CD4-positive, alpha-beta T cell treated with Interleukin-15 for 1 hour (primary cell): ENCODE data around the gene SPRR2D.
"Not testable (repeated sequence)": the region's sequence is repeated elsewhere in the genome, so short reads cannot be mapped to it uniquely, and the experiment has no call there.

ENCODE experiments used
- DNase-seq: peaks from one replicate; pipeline ENCODE4 v3.0.0-alpha.2; 2020

SPRR2D gene

DNA sequence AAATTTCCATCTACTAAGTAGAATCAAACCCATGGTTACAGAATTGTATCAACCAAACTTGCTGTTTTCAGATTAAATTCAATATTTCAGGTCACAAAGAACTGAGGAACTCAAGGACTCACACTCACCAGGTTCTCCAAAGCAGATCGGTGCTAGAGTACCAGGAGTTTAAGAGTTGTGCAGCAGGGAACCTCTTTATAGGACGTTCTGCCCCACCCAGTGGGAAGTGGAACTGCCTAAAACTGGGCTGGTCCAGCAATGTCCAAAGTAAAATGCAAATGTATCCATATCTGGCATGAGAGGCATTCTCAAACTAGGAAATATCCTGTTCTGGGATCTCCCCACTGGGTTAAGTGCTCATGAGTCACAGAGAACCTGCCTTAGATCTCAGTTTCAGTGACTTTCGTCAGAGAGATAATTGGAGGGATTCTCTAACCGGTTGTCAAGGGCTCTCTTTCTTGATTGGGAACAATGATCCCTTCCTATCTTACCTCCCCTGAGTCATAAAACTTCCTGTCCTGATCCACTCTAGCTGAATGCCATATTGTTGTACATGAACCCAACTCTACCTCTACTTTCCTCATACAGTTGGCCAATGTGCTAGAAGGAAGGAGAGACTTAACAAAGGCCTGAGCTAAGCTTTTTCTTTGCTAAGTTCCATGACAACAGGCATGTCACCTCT, at the start of gene SPRR2D:
Gene SPRR2D (minus strand): TSS at position 171 of the 682 bp plus-strand sequence. CDS start 774 bp downstream, outside the sequence.
- DNase-seq, result no peak

DNA sequence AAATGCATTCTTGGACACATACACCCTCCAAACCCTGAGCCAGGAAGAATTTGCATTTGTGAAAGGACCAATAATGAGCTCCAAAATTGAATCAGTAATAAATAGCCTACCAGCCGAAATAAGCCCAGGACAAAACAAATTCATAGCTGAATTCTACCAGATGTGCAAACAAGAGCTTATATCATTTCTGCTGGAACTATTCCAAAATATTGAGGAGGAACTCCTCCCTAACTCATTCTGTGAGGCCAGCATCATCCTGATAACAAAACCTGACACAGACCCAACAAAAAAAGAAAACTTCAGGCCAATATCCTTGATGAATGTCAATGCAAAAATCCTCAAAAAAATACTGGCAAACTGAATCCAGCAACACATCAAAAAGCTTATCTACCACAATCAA, 46.7 kb upstream of the SPRR2D start:
- DNase-seq, result no peak

DNA sequence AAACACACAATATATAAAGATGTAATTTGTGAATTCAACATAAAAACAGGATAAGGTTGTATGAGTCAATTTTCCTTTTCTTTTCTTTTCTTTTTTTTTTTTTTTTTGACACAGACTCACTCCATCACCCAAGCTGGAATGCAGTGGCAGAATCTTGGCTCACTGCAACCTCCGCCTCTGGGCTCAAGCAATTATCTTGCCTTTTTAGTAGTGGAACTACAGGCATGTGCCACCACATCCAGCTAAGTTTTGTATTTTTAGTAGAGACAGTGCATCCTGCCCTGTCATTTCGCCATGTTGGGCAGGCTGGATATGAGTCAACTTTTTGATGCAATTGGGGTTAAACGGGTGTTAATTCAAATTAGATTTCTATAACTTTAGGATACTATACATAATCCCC, 40.8 kb upstream of the SPRR2D start:
- DNase-seq, result no peak

DNA sequence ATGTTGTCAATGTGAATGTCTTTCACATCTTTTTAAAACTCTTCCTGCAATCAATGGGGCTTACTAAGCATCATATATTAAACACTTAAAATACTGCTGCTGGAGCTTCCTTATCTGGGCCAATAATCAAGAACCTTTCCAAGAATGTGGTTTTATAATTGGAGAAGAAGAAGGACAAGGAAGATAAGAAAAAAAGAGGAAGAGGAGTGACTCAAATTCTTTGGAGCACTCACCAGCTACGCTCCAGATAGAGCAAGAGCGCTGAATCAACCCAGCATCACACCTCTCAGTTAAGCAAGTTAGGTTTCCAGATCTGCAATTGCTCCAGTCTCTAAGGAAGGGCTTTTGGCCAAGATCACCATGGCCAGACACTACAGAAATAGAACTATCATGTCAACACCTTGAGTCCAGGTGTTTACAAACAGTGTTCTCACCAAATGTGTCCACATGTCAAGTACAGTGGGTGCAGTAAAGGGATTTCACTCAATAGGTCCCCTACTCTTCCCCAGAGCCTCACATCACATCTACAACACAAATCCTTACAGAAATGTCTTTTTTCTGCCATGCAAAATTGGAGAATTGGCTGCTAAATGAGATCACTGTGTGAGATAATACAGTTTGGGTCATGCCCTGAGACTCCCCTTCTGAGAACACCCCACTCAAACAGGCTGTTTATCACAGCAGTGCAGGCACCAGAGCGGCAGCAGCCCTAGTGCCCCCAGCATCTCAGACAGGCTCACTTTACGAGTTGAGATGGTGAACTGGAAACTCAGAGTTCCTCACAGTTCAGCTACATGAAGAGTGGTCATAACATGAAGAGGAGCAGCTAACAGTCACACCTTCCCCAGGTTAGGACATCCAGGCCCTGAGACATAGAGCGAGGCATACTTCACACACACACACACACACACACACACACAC, 32.1 kb upstream of the SPRR2D start:
- DNase-seq, result no peak

DNA sequence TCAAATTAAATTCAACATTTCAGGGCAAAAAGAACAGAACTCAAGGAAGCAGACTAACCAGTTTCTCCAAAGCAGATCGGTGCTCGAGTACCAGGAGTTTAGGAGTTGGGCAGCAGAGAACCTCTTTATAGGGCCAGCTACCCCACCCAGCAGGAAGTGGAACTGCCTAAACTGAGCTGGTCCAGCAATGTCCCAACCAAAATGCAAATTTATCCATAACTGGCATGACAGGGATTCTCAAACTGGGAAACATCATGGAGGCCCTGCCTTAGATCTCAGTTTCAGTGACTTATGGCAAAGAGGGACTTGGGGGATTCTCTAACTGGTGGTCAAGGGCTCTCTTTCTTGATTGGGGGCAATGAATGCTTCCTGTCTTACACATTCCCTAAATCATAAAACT, 30.6 kb upstream of the SPRR2D start, which contains the start of gene SPRR2B:
Gene SPRR2B (minus strand): TSS at position 101 of the 400 bp plus-strand sequence. CDS start 772 bp downstream, outside the sequence.
- DNase-seq, result no peak

DNA sequence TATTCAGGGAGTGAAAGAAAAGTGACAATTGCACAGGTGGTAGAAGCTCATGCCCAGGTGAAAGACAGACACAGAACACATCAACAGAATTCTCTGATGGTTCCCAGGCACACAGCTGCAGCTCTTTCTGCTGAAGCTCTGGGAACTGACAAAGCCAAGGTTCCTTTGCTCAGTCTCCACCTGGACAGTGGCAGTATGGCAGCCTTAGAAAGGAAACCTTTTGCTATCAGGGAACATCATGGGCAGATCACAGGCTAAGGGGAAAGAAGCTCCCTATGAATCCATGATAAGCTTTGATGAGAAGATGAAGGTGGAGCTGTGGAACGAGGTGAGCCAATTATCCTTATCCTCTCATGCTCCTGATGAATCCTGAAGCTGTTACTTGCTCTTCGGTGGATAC, 29.3 kb upstream of the SPRR2D start:
- no peak for DNase-seq

DNA sequence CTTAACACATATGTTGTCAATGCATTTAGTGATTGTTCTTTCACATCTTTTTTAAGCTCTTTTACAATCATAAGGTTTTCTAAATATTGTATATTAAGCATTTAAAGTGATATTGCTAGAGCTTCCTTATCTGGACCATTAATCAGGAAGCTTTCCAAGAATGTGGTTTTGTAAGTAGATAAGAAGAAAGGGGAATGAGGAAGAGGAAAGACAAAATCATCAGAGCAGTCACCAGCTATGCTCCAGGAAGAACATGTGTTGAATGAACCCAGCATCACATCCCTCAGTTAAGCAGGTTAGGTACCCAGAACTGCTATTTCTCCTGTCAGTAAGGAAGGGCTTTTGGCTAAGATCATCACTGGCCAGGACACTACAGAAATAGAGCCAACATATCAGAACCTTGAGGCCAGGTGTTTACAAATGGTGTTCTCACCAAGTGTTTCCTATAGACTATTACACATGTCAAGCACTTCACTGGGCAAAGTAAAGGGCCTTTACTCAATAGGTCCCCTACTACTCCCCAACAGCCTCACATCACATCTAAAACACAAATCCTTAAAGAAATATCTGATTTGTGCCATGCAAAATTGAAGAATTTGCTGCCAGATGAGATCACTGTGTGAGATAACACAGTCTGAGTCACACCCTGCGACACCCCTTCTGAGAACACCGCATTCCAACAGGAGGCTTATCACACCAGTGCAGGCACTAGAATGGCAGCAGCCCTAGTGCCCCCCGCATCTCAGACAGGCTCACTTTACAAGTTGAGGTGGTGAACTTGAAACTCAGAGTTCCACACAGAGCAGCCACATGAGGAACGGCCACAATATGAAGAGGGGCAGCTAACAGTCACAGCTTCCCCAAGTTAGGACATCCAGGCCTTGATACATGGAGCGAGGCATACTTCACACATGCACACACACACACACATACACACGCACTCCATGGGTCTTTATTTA, 18.2 kb upstream of the SPRR2D start:
- no peak for DNase-seq

DNA sequence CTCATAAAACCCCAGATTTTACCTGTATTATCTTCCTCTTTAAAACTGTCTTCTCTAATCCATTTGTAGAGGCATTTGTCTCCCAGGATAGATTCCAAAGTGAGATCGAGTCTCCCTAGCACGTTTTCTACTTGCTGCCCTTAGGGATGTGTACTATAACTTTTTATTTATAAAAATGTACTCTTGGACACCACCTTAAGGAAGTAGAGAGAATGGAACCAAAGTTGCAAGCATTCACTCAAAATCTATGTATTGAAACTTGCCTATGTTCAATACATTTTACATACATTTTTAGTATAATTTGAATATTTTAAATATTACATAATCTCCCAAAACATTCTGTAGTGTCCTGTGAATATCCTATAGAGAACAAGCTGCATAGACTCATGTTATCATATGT, 17.2 kb upstream of the SPRR2D start:
- DNase-seq, result no peak

DNA sequence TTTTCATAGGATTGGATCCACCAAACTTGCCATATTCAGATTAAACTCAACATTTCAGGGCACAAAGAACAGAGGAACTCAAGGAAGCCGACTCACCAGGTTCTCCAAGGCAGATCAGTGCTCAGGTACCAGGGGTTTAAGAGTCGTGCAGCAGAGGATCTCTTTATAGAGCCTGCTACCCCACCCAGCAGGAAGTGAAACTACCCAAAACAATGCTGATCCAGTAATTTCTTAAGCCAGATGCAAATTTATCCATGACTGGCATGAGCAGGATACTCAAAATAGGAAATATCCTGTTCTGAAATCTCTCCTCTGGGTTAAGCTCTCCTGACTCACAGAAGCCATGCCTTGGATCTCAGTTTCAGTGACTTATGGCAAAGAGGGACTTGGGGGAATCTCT, 16.5 kb upstream of the SPRR2D start, which contains the start of gene SPRR2A:
Gene SPRR2A (minus strand): TSS at position 138 of the 400 bp plus-strand sequence. CDS start 777 bp downstream, outside the sequence.
- DNase-seq, result no peak

DNA sequence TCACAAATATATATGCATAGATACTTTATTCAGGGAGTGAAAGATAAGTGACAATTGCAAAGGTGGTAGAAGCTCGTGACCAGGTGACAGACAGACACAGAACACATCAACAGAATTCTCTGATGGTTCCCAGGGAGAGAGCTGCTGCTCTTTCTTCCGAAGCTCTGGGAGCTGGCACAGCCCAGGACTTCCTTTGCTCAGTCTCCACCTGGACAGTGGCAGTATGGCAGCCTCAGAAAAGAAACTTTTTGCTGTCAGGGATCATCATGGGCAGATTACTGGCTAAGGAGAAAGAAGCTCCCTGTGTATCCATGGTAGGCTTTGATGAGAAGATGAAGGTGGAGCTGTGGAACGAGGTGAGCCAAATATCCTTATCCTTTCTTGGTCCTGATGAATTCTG, 15.2 kb upstream of the SPRR2D start:
- DNase-seq, result not testable (repeated sequence)

DNA sequence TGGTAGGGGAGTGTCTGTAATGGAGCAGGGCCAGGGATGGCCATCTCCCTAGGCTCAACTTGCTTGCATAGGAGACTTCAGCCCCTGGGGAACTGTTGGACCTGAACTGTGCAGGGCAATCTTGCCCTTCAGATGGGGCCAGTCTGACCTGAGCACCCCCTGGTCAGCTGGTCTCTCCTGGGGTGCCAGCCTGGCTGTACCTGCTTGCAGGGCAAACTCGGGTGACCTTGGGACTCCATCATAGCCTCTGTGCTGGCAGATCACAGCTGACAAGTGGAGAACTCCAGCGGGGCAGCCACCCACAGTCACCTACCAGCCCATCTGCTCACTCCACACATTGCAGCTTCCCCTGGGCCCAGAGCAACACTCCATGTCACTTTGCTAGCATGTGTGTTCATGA, 8.3 kb upstream of the SPRR2D start:
- DNase-seq, result no peak

DNA sequence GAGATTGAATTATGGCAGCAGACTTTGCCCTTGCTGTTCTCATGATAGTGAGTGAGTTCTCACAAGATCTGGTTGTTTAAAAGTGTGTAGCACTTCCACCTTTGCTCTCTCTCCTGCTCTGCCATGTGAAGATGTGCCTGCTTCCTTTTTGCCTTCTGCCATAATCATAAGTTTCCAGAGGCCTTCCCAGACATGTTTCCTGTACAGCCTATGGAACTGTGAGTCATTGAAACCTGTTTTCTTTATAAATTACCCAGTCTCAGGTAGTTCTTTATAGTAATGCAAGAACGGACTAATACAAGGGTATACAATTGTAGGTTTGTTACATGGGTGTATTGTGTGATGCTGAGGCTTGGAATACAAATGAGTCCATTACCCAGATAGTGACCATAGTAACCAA, 5.7 kb downstream of the SPRR2D start:
- DNase-seq, result no peak

DNA sequence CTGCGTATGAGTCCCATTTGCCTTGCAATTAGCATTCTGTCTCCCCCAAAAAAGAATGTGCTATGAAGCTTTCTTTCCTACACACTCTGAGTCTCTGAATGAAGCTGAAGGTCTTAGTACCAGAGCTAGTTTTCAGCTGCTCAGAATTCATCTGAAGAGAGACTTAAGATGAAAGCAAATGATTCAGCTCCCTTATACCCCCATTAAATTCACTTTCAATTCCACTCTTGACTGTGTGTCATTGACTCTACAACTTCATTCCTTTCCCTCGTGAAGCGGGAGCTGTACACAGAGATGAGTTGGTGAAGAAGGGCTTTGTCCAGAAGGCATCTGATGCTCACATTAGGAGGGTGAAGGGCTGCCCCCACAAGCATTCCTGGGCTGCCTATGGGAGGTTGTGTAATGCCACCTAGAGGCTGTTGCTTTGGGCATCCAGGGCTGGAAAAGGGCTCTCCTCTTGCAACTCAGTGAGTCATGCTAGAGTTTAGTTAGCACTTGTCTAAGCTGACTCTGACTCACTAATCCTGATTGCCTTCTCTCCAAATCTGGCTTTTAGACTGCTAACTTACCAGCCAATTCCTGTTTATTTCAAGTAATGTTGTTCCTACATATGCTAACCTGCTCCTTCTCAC, 8.1 kb downstream of the SPRR2D start:
- no peak for DNase-seq

DNA sequence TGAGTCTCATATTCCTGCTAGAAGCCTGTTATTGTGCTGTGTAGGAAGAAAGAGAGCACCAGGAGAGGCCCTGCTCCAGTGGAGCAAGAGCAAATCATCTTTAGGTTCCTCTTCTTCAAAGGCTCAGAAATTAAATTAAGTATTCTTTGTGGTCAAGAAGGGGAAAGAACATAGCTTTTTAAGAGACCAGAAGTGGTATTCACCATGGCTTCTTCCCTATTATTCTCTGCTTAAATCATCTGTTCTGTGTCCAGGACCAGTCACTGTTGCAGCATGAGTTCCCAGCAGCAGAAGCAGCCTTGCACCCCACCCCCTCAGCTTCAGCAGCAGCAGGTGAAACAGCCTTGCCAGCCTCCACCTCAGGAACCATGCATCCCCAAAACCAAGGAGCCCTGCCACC, 8.8 kb downstream of the SPRR2D start:
- no peak for DNase-seq

DNA sequence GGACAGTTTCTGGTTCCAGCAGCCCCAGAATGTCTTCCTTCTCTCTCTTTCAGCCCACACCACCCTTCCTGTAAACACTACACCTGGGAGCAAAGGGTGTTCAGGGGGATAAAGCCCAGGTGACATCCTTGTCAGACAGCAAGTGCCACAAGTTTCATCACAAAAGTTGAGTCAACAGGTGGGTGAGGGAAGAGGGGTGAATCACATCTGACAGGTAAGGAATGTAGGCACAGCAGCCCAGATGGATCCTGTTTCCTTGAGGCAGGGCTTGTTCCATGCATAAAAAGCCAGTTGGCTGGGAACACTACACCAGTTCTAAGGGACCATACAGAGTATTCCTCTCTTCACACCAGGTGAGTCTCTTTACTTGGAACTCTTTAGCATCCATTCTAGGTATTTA, 10.0 kb downstream of the SPRR2D start, which contains the start of gene SPRR1B:
Gene SPRR1B (plus strand): TSS at position 309 of the 400 bp plus-strand sequence. CDS start 1,143 bp downstream, outside the sequence.
- no peak for DNase-seq

DNA sequence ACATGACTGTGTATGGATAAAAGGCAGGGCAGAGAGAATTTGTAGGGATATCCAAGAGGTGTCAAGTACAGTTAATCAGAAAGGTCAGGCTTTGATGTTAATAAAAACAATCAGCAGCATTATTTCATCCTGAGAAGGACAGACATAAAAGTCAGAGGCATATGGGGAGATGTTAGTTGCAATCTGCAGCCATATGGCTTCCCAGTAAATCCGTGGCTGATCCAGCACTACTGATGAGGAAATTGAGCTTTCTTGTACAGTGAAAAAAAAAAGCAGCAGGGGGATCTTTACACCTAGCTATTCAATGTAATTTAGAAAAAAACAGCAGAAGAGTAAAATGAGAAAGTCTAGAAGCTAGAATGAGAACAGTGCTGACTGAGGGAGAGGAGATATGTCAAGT, 12.2 kb downstream of the SPRR2D start:
- DNase-seq, result no peak

DNA sequence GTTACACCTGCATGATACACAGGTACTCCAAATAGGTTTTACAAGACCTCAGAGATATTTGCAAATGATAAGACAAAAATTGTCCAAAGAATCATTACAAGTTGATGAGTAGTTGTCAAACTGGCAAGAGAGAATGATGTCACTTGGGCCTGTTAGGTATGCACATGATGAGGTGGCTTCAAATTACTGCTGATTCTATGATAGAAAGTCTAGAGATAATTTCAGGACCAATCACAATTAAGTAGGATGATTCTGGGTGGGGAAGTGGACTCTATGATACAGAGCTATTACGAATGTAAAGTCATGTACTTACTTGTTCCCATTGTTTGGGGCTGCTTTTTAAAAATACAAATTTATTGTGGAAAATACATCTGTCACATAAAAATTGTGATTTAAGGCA, 15.1 kb downstream of the SPRR2D start:
- DNase-seq, result no peak

DNA sequence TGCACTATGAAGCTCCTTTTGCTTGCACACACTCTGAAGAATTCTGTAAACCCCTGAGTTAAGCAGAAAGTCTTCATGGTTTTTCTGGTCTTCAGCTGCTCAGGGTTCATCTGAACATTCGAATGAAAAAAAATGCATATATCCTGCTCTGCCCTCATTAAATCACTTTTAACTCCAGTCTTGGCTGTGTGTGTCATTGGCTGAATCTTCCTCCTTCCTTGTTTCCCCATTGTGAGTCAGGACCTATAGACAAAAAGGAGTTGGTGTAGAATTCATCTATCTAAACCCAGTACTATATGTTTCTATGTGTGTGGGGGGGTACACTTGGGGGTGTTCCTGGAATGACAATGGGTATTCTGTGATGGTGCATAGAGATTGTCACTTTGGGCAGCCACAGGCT, 16.5 kb downstream of the SPRR2D start:
- DNase-seq, result no peak

DNA sequence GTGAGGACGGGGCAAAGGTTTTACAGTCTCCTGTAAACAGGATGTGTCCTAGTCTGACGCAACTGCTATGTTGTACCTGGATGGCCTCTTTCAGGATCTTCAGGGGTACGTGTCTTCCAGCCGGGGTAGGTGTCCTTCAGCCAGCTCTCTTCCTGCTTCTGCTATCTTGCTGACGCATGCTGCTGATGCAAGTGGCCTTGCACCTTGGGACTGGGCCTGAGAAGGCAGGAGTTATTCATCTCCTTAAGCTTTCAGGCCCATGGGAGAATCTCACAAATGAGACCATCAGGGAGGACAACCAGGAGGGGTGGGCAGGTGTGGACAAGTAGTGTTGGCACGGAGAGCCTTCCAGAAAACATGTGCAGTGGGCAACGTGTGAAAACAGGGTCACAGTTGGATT, 17.8 kb downstream of the SPRR2D start:
- DNase-seq, result no peak

DNA sequence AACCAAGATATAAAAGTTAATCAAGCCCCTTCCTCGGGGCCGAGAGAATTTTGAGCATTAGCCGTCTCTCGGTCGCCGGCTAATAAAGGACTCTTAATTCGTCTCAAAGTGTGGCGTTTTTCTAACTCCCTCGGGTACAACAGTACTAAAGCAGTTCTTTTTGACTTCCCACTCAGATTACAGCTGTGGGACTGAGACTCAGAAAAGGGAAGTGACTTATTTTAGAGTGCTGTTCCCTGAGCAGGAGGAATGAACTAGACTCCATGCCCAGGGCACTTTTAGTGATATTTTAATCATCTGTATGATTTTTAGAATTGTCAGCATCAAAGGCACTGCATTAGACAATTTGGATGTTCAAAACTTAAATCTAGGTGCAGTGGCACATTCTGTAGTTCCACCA, 18.6 kb downstream of the SPRR2D start:
- not testable (repeated sequence) for DNase-seq

DNA sequence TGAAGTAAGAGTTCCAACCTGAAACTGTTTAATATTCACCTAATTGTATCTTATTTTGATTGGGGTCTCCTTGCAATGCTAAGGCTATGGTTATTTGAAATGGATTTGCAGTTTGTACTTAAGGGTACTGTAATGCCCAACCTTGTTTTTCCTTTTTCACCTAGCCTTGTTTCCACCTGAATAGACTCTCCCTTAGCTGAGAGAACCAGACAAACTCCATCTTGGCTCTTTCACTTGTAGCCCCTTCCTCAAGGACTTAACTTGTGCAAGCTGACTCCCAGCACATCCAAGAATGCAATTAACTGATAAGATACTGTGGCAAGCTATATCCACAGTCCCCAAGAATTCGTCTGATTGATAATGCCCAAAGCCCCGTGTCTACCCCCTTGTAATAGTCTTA, 19.1 kb downstream of the SPRR2D start:
- not testable (repeated sequence) for DNase-seq

DNA sequence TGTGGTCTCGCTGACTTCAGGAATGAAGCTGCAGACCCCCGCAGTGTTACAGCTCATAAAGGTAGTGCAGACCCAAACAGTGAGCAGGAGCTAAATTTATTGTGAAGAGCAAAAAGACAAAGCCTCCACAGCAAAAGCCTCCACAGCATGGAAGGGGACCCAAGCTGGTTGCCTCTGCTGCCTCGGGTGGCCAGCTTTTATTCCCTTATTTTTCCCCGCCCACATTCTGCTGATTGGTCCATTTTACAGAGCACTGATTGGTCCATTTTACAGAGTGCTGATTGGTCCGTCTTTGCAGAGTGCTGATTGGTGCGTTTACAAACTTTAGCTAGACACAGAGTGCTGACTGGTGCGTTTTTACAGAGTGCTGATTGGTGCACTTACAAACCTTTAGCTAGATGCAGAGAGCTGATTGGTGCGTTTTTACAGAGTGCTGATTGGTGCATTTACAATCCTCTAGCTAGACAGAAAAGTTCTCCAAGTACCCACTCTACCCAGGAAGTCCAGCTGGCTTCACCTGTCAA, 29.6 kb downstream of the SPRR2D start:
- not testable (repeated sequence) for DNase-seq
